GM18508 (cell line): Measurements from ENCODE around the gene ADAM33.

Experiments used
- ATAC-seq: cut with Tn5 transposase; IDR thresholded peaks from one replicate; pipeline ENCODE4 v1.9.1; 2021; ENCODE audit warnings: moderate number of reproducible peaks; ENCODE audit not compliant: insufficient read depth, unreplicated experiment

Gene ADAM33

GRCh38 chr20:3651204-3651962 is 30.4 kb downstream of the ADAM33 start:
- no peak for ATAC-seq

GRCh38 chr20:3648951-3649350 is 32.9 kb downstream of the ADAM33 start:
- no peak for ATAC-seq

GRCh38 chr20:3647473-3647872 is 34.3 kb downstream of the ADAM33 start:
- ATAC-seq: no peak

- no peak for ATAC-seq
Observed at GRCh38 chr20:3646651-3647050, 35.2 kb downstream of the ADAM33 start.

- ATAC-seq: no peak
Observed at GRCh38 chr20:3646067-3646440, 35.8 kb downstream of the ADAM33 start.

GRCh38 chr20:3645309-3646066 is 36.3 kb downstream of the ADAM33 start:
- no peak for ATAC-seq

- ATAC-seq: no peak
Observed at GRCh38 chr20:3640259-3640658, 41.6 kb downstream of the ADAM33 start.

GRCh38 chr20:3635346-3635745 is 46.5 kb downstream of the ADAM33 start:
- no peak for ATAC-seq

GRCh38 chr20:3633913-3634478 is 47.8 kb downstream of the ADAM33 start:
- no peak for ATAC-seq

GRCh38 chr20:3632311-3633004 is 49.4 kb downstream of the ADAM33 start:
- no peak for ATAC-seq

- no peak for ATAC-seq
Observed at GRCh38 chr20:3631534-3631933, 50.3 kb downstream of the ADAM33 start.

- ATAC-seq: no peak
Observed at GRCh38 chr20:3630429-3630828, 51.4 kb downstream of the ADAM33 start.

- no peak for ATAC-seq
Observed at GRCh38 chr20:3629893-3630292, 51.9 kb downstream of the ADAM33 start.

GRCh38 chr20:3628502-3629314 is 53.1 kb downstream of the ADAM33 start:
- ATAC-seq: no peak

GRCh38 chr20:3627476-3627875 is 54.3 kb downstream of the ADAM33 start:
- no peak for ATAC-seq

GRCh38 chr20:3622406-3622805 is 59.4 kb downstream of the ADAM33 start:
- ATAC-seq: no peak

- no peak for ATAC-seq
Observed at GRCh38 chr20:3621111-3621510, 60.7 kb downstream of the ADAM33 start.
